ENCODE data around the gene PPP1R15B. TPM values are rescaled to one million over a fixed set of nuclear protein-coding genes. Genes with fewer than 3 reads are reported as not detected.

The PPP1R15B gene
- total and polyA plus RNA-seq, 2 of the 4 experiments (the other 2 are of a cell fraction): 14.9 to 15.0 TPM

- dilution Hi-C loops (cut with HindIII; ENCODE audit: low sequenced_read_pairs, unreplicated experiment) (no loop called here), intact Hi-C loops (cut with micrococcal nuclease) (no loop called here), in situ Hi-C loops (cut with MboI; ENCODE audit: low sequenced_read_pairs) (loop anchor here (10.0 kb wide), 1 partner anchor 503 kb away; the partner anchor contains the start of gene SNRPE)
- no peak overlapping the region for H2BK15ac ChIP-seq (ENCODE audit: low read depth, low read length)
- BruUV-seq (replicated peaks): no TSS peak
- no peaks in the 10 kb centered on the region for H4K20me1 ChIP-seq (ENCODE audit: insufficient read depth, low read length)
- DNase-seq: no peak
- POLR2A ChIA-PET (ENCODE audit: unreplicated experiment): no interaction called here
- H3K56ac ChIP-seq (ENCODE audit: extremely low read depth, insufficient read depth, low read length): no peak overlapping the region
- no peak overlapping the region for H4K91ac ChIP-seq (ENCODE audit: insufficient read depth, low read depth, low read length)
- no peak overlapping the region for H4K8ac ChIP-seq (ENCODE audit: low read depth in 2 of 2, low read length in 2 of 2)
- H2BK120ac ChIP-seq (ENCODE audit: low read depth, low read length): no peak overlapping the region
- H2AFZ ChIP-seq (replicated peaks; ENCODE audit: low read length, poor library complexity): peak overlapping the region; percentile 2
- no peak overlapping the region for H4K5ac ChIP-seq (ENCODE audit: low read depth, low read length)
- H3K18ac ChIP-seq (ENCODE audit: low read depth, low read length): no peak overlapping the region
- no peaks in the 10 kb centered on the region for H3K79me1 ChIP-seq (ENCODE audit: low read depth in 1 of 2, low read length in 2 of 2)
- H3K14ac ChIP-seq (replicated peaks; ENCODE audit: low read depth, low read length): no peak overlapping the region
- no peak overlapping the region for H3K27ac ChIP-seq (ENCODE audit: insufficient read depth, low read length)
- H3K27me3 ChIP-seq (ENCODE audit: control insufficient read depth, insufficient read depth, low read length): peaks cover 36% of the 10 kb centered on the region
- no peak overlapping the region for H2AK9ac ChIP-seq (replicated peaks; ENCODE audit: low read depth, low read length, poor library complexity)
- H3K9me1 ChIP-seq (ENCODE audit: insufficient read depth, low read length): no peaks in the 10 kb centered on the region
- no peak overlapping the region for H2BK5ac ChIP-seq (ENCODE audit: low read depth, low read length, poor library complexity, severe bottlenecking)
- CTCF ChIA-PET: interaction anchor here (0.7 kb wide), 1 partner anchor 160 kb away, joined by 3 read pairs; no protein-coding TSS in a partner anchor
- H3K36me3 ChIP-seq (ENCODE audit: control insufficient read depth, insufficient read depth, low read length): no peaks in the 10 kb centered on the region
- H3K9me3 ChIP-seq (ENCODE audit: control insufficient read depth, insufficient read depth, low read length): no peaks in the 10 kb centered on the region
- no peak overlapping the region for H3K4ac ChIP-seq (ENCODE audit: low read depth, low read length)
- peaks cover 4% of the 10 kb centered on the region for H3K4me1 ChIP-seq (ENCODE audit: control insufficient read depth, insufficient read depth, low read length)
- no peak overlapping the region for H3K4me2 ChIP-seq (ENCODE audit: low read depth, low read length)
- TF ChIP-seq RCOR1 (IDR thresholded peaks at IDR 0.05; ENCODE audit: insufficient replicate concordance, low read length): no peak
- no peak for TF ChIP-seq USF2 (IDR thresholded peaks at IDR 0.05; ENCODE audit: low read depth, low read length)
- no peak for TF ChIP-seq MAZ (IDR thresholded peaks at IDR 0.05; ENCODE audit: borderline replicate concordance, low read depth, low read length)
- no peak for TF ChIP-seq CTCF (conservative IDR thresholded peaks at IDR 0.05; ENCODE audit: low read depth, low read length)
- no peak for TF ChIP-seq SMC3 (IDR thresholded peaks at IDR 0.05; ENCODE audit: low read depth, low read length)
- ATAC-seq (ENCODE audit: low read depth): no peak
- WGBS, 2 experiments (ENCODE audit: extremely low coverage in 2 of 2, insufficient read length in 1 of 2): 71% methylated on average over 6 of the region's 16 CpGs; no CpG with 5 or more reads in 1 of the 2 experiments
- no peak overlapping the region for H2AK5ac ChIP-seq (ENCODE audit: low read depth, low read length)
- no peak overlapping the region for H2BK20ac ChIP-seq (ENCODE audit: low read depth, low read length)
- H3K4me3 ChIP-seq (ENCODE audit: insufficient read depth, low read depth, low read length): no peak overlapping the region
- H3K23ac ChIP-seq (ENCODE audit: low read depth, low read length): no peak overlapping the region
- H3K9ac ChIP-seq (ENCODE audit: low read depth, low read length): no peak overlapping the region
Observed at GRCh38 chr1:204367193-204367858, 44.3 kb downstream of the PPP1R15B start.
